GM23248 (cell line): ENCODE data around the gene TEX264. TPM values are rescaled to one million over a fixed set of nuclear protein-coding genes. Genes with fewer than 3 reads are reported as not detected.

Experiments used
- DNase-seq: peaks from one replicate; pipeline ENCODE4 v3.0.0-alpha.2; 2015
- H2AFZ ChIP-seq: fragments of 200-600 bp; sonication (generic); 2 replicates; pipeline ENCODE4 v1.6.1; 2016; ENCODE audit warnings: antibody characterized with exemption
- H3F3A ChIP-seq: fragments of 200-600 bp; sonication (generic); 2 replicates; pipeline ENCODE4 v1.6.1; 2016; ENCODE audit warnings: mild to moderate bottlenecking, antibody characterized with exemption, mixed run types; ENCODE audit not compliant: insufficient read depth
- H3K27ac ChIP-seq: fragments of 200-600 bp; sonication (generic); 2 replicates; pipeline ENCODE4 v1.5.1; 2016; ENCODE audit warnings: mild to moderate bottlenecking
- H3K27me3 ChIP-seq: fragments of 200-600 bp; sonication (generic); replicated peaks from 2 replicates; pipeline ENCODE4 v1.6.1; 2016; ENCODE audit warnings: mild to moderate bottlenecking; ENCODE audit not compliant: insufficient read depth
- H3K36me3 ChIP-seq: fragments of 200-600 bp; sonication (generic); 2 replicates; pipeline ENCODE4 v1.6.1; 2016; ENCODE audit warnings: low read depth, mild to moderate bottlenecking
- H3K4me1 ChIP-seq: fragments of 200-600 bp; sonication (generic); 2 replicates; pipeline ENCODE4 v1.6.1; 2016; ENCODE audit warnings: mild to moderate bottlenecking; ENCODE audit not compliant: insufficient read depth
- H3K4me2 ChIP-seq: fragments of 200-600 bp; sonication (generic); one replicate; pipeline ENCODE4 v1.6.1; 2016; ENCODE audit warnings: mild to moderate bottlenecking; ENCODE audit not compliant: unreplicated experiment
- H3K4me3 ChIP-seq: fragments of 200-600 bp; sonication (generic); 2 replicates; pipeline ENCODE4 v1.5.1; 2016; ENCODE audit warnings: mild to moderate bottlenecking
- H3K79me2 ChIP-seq: fragments of 200-600 bp; sonication (generic); 2 replicates; pipeline ENCODE4 v1.6.1; 2016; ENCODE audit warnings: mild to moderate bottlenecking; ENCODE audit not compliant: insufficient read depth
- H3K9ac ChIP-seq: fragments of 200-600 bp; sonication (generic); 2 replicates; pipeline ENCODE4 v1.6.1; 2016; ENCODE audit warnings: mild to moderate bottlenecking
- H3K9me2 ChIP-seq: fragments of 200-600 bp; sonication (generic); 2 replicates; pipeline ENCODE4 v1.6.1; 2016; ENCODE audit warnings: mixed run types, mild to moderate bottlenecking, moderate library complexity; ENCODE audit not compliant: insufficient read depth
- H3K9me3 ChIP-seq: fragments of 200-600 bp; sonication (generic); one replicate; pipeline ENCODE4 v1.6.1; 2017; ENCODE audit warnings: low read depth
- H4K20me1 ChIP-seq: fragments of 200-600 bp; sonication (generic); 2 replicates; pipeline ENCODE4 v1.6.0; 2016; ENCODE audit not compliant: insufficient read depth
- EZH2 ChIP-seq: fragments of 200-600 bp; sonication (generic); IDR thresholded peaks from 2 replicates; pipeline ENCODE4 v1.6.1; 2018; ENCODE audit warnings: antibody characterized with exemption, mild to moderate bottlenecking; ENCODE audit not compliant: insufficient read depth, poor library complexity, severe bottlenecking
- EZH2phosphoT487 ChIP-seq: fragments of 200-600 bp; sonication (generic); IDR thresholded peaks from 2 replicates; pipeline ENCODE4 v1.6.1; 2018; ENCODE audit warnings: antibody characterized with exemption, moderate library complexity, mild to moderate bottlenecking, low read depth; ENCODE audit not compliant: insufficient read depth
- WGBS, 2 experiments: methylation state at CpG; one replicate each; pipeline ENCODE4 v1.1.6; 2015 to 2017; ENCODE audit warnings: low lambda C conversion rate in 2 of 2, low coverage in 1 of 2; ENCODE audit errors: missing lambda C conversion rate in 2 of 2; 5-methylcytosine and 5-hydroxymethylcytosine counted together
- in situ Hi-C: fragments of 300-500 bp; cut with MboI; formaldehyde crosslinking; loops from 2 replicates; pipeline ENCODE4 v1.15.0; 2020
- polyA plus RNA-seq: library from polyadenylated mRNA; unstranded; fragments of >200 nt; fragmentation: Nextera tagmentation; extraction: Ambion mirVana; gene quantifications from 2 replicates; pipeline ENCODE4 v1.2.1, GENCODE V29; 2016
- total RNA-seq: library from RNA; depleted of rRNA; stranded (reverse); fragments of >200 nt; shearing (Covaris generic); gene quantifications from 2 replicates; pipeline ENCODE4 v1.2.3, GENCODE V29; 2014

TEX264 gene
- total and polyA plus RNA-seq, 2 experiments from 2014 or later, result 66.7 to 89.8 TPM

GRCh38 chr3:51680196-51680595 lies 9.1 kb downstream of the TEX264 start:
- TF ChIP-seq EZH2, result no peak
- TF ChIP-seq EZH2phosphoT487, result no peak
- H3K36me3 ChIP-seq, result no peaks in the 10 kb centered on the region
- 82 to 83% methylated on average over 6 of the region's 6 CpGs for WGBS, 2 experiments
- H3K9me2 ChIP-seq, result no peaks in the 10 kb centered on the region
- H3K79me2 ChIP-seq, result peaks cover 61% of the 10 kb centered on the region
- no peaks in the 10 kb centered on the region for H3K27me3 ChIP-seq
- peaks cover 19% of the 10 kb centered on the region for H3K4me1 ChIP-seq
- H2AFZ ChIP-seq, result no peak overlapping the region
- H3F3A ChIP-seq, result peaks cover 6% of the 10 kb centered on the region
- H4K20me1 ChIP-seq, result no peaks in the 10 kb centered on the region
- H3K9me3 ChIP-seq, result no peaks in the 10 kb centered on the region
- in situ Hi-C loops, result no loop called here
- no peak overlapping the region for H3K27ac ChIP-seq
- peak overlapping the region; percentile 21; the same call in 1 of the 2 replicates for H3K9ac ChIP-seq
- no peak overlapping the region for H3K4me2 ChIP-seq
- no peak for DNase-seq
- no peak overlapping the region for H3K4me3 ChIP-seq

GRCh38 chr3:51680663-51681230 lies 9.7 kb downstream of the TEX264 start:
- H3K9me3 ChIP-seq, result no peaks in the 10 kb centered on the region
- H3K4me1 ChIP-seq, result peaks cover 13% of the 10 kb centered on the region
- H3K9ac ChIP-seq, result peak overlapping the region; percentile 21; the same call in 1 of the 2 replicates
- H3K79me2 ChIP-seq, result peaks cover 61% of the 10 kb centered on the region
- no peaks in the 10 kb centered on the region for H4K20me1 ChIP-seq
- H3K9me2 ChIP-seq, result no peaks in the 10 kb centered on the region
- no peaks in the 10 kb centered on the region for H3K36me3 ChIP-seq
- 82% methylated on average over 2 of the region's 2 CpGs for WGBS, 2 experiments
- no peak overlapping the region for H2AFZ ChIP-seq
- TF ChIP-seq EZH2phosphoT487 (no peak), EZH2 (no peak)
- no peak overlapping the region for H3K4me2 ChIP-seq
- no peak for DNase-seq
- H3K27me3 ChIP-seq, result no peaks in the 10 kb centered on the region
- H3K4me3 ChIP-seq, result no peak overlapping the region
- peaks cover under 1% of the 10 kb centered on the region; the same call in 1 of the 2 replicates for H3F3A ChIP-seq
- no peak overlapping the region for H3K27ac ChIP-seq
- in situ Hi-C loops, result no loop called here

GRCh38 chr3:51681453-51681852 lies 10.4 kb downstream of the TEX264 start:
- Histone ChIP-seq H3K4me3 (no peak overlapping the region), H3K27ac (peak overlapping the region; percentile 25; the same call in 1 of the 2 replicates), H3K9me3 (no peaks in the 10 kb centered on the region), H2AFZ (no peak overlapping the region), H3K79me2 (peaks cover 55% of the 10 kb centered on the region), H3F3A (no peaks in the 10 kb centered on the region), H4K20me1 (no peaks in the 10 kb centered on the region), H3K4me2 (no peak overlapping the region), H3K36me3 (no peaks in the 10 kb centered on the region), H3K9me2 (no peaks in the 10 kb centered on the region), H3K9ac (0 out of 2 replicates have a peak overlapping the region, but pooled peaks have one; percentile 21), H3K4me1 (peaks cover 15% of the 10 kb centered on the region), H3K27me3 (no peaks in the 10 kb centered on the region)
- peak; percentile 22 for DNase-seq
- 79 to 88% methylated on average over 3 of the region's 3 CpGs for WGBS, 2 experiments
- no peak for TF ChIP-seq EZH2phosphoT487
- TF ChIP-seq EZH2, result no peak
- in situ Hi-C loops, result no loop called here

- H3K9me2 ChIP-seq, result no peaks in the 10 kb centered on the region
- no peaks in the 10 kb centered on the region for H3F3A ChIP-seq
- H3K4me3 ChIP-seq, result no peak overlapping the region
- H3K4me1 ChIP-seq, result peaks cover 21% of the 10 kb centered on the region
- no peaks in the 10 kb centered on the region for H3K36me3 ChIP-seq
- H3K9me3 ChIP-seq, result no peaks in the 10 kb centered on the region
- H2AFZ ChIP-seq, result no peak overlapping the region
- peak; percentile 93 for DNase-seq
- no peaks in the 10 kb centered on the region for H4K20me1 ChIP-seq
- no peak overlapping the region for H3K4me2 ChIP-seq
- peak overlapping the region; percentile 25; the same call in 1 of the 2 replicates for H3K27ac ChIP-seq
- H3K27me3 ChIP-seq, result no peaks in the 10 kb centered on the region
- no peak overlapping the region for H3K9ac ChIP-seq
- in situ Hi-C loops, result no loop called here
- H3K79me2 ChIP-seq, result peaks cover 49% of the 10 kb centered on the region
- 2 to 9% methylated on average over 4 of the region's 4 CpGs for WGBS, 2 experiments
- TF ChIP-seq EZH2phosphoT487, result no peak
- TF ChIP-seq EZH2, result no peak
Observed at GRCh38 chr3:51682079-51682478, 11.0 kb downstream of the TEX264 start.

- TF ChIP-seq EZH2 (no peak), EZH2phosphoT487 (no peak)
- Histone ChIP-seq H3K36me3 (no peaks in the 10 kb centered on the region), H3K4me2 (no peak overlapping the region), H3F3A (no peaks in the 10 kb centered on the region), H2AFZ (no peak overlapping the region), H3K27ac (no peak overlapping the region), H3K9me2 (no peaks in the 10 kb centered on the region), H3K9ac (no peak overlapping the region), H3K9me3 (no peaks in the 10 kb centered on the region), H3K79me2 (peaks cover 44% of the 10 kb centered on the region), H4K20me1 (no peaks in the 10 kb centered on the region), H3K27me3 (no peaks in the 10 kb centered on the region), H3K4me1 (peaks cover 23% of the 10 kb centered on the region), H3K4me3 (no peak overlapping the region)
- 68 to 77% methylated on average over 7 of the region's 7 CpGs for WGBS, 2 experiments
- no peak for DNase-seq
- in situ Hi-C loops, result no loop called here
Observed at GRCh38 chr3:51682526-51682925, 11.5 kb downstream of the TEX264 start.
